GM19239 (cell line): ENCODE results near the gene VIPR2.
"Not testable (repeated sequence)": the region's sequence is repeated elsewhere in the genome, so short reads cannot be mapped to it uniquely, and the experiment has no call there.

Experiments
- DNase-seq: peaks from one replicate; pipeline ENCODE4 v3.0.0; 2011; ENCODE audit warnings: low spot score; ENCODE audit not compliant: insufficient read length
- FAIRE-seq: peaks from 2 replicates; lab custom pipeline; 2011; peaks lifted over from hg19 to GRCh38; lab: Jason Lieb, UNC

The VIPR2 gene

DNA sequence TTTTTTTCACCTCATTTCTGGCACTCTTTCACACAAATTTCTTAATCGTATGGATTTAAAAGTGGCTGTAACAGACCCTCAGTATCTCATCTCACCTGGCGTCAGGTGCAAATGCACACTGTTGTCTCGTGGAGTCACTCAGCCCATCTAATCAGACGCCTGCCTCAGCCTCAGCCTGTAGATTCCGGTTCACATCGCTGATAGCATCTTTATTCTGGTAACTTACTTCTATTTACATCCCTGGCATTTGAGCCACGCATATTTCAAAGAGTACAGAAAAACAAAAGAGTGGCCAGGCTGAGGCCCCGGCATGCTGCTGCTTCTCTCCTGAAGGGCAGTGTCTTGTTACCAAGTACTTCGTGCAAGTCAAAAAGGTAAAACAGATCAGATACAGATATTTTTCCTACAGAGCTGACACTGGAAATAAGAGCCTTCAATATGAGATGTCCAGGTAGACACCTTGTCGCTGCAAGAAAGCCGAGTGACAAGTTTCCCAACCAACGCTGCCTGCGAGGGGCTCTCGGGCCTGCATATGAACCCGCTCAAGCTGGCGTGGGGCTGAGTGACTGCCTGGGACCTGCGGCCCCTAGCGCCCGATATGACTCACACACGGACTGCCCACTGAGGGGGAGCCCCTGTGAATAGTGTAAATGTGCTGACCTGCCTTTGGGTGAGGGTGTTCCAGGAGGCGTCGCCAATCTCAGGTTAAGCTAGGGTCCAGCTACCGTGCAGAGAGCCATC is 4.3 kb downstream of the VIPR2 start:
- no peak for FAIRE-seq

DNA sequence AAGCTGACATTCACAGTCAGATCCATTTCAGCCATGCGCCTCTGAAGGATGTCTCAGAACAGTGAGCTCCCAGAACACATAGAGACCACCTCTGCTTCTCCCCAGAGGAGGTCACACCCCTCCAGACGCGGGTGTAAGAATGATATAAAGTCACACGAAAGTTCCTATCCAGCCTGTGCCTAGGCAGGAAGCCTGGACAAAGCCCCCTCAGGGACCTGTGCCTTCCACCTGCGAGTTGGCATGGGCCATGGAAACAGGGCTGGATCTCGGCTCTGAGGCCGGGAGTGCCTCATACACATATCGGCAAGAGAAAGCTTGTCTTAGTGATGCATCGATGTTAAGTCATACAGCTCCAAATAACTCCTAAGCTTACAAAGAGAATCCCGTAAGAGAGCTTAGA is 5.0 kb downstream of the VIPR2 start:
- no peak for FAIRE-seq
- DNase-seq = no peak

More for the DNA sequence above, 4.3 kb downstream of the VIPR2 start:
- no peak for DNase-seq

DNA sequence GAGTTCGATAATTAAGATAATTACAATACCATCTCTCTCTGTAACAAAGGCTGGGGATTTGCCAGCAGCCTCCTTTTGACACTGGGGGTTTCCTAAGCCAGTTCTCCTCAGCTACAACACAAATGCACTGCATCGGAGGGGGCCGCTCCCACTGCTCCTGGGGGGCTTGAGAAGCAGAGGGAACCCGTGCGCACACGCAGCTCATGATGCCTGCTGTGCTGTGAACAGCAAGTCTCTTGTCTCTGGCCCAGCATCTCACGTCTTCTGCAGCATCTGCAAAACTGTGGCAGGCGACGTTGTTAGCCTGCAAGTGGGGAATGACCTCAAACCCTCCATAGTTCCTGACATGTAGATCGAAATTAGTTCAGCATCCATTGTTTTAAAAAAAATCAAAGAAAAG is 5.5 kb downstream of the VIPR2 start:
- DNase-seq (no peak), FAIRE-seq (no peak)

DNA sequence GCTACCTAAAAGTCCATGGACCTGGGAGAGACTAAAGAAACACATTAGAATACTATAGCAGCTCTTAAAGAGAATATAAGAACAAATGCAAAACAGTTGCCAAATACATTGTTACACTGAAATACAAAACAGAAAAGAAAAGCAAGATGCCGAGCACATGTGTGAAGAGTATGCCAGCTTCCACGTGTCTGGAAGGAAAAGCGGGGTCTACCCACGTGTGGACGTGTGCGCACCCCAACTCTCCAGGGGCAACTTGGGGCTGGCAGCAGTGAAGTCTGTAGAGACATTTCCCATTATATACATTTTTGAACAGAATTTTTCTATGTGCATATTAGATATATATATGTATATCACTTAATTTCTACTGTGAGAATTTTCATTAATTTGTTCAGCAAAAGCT is 6.2 kb downstream of the VIPR2 start:
- DNase-seq = no peak
- FAIRE-seq = no peak

DNA sequence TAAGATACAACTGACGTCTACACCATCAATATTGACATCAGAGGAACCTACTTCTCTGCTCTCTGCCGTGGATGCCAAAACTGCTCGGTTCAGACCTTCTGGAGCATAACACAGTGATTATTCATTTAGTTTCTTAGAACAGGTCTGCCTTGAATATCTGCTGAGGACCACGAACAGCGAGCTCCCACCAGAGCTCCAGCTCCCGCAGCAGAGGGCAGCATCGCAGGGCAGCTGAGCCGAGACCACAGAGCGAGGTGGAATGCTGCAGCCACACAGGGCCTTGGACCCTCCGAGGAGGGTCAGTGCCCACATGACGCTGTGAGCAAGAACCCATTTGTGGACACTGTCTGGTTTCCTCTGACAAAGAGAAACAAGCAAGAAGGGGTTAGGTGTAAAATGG is 6.8 kb downstream of the VIPR2 start:
- DNase-seq (no peak), FAIRE-seq (no peak)

DNA sequence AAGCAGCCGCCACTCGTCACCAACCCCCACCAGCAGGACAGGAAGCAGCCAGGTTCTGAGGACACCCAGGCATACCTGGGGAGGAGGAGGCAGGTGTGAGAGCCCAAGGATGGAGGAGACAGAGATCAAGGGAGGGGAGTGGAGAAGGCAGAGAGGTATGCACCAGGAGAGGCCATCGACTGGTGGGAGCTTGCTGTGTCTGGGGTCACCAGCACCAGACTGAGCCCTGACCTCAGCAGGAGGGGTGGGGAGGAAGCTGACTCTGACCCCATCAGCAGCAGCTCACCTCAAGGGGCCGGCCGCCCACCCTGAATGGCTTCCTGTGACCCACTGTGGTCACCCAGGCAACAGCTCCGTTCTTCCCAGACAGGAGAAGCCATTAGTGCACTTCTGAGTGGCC is 7.8 kb downstream of the VIPR2 start:
- no peak for FAIRE-seq

DNA sequence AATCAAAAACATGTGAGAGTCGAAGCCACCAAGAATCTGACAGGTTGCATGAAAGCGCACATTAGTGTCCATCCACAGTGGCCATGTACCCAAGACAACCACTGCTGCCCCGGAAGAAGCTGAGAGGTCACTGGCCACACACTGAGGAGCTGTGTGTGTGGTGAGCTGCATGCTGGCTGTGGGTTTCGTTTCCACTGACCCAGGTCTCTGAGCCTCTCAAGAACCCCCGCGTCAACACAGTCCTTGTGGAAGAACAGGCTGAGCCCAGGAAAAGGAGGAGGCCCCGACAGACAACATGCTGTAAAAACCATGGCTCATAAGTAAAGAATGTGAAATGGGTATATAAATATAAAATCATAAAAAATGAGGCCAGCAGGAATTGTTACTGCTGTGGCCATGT is 8.2 kb downstream of the VIPR2 start:
- DNase-seq (no peak), FAIRE-seq (no peak)

More for the DNA sequence above, 7.8 kb downstream of the VIPR2 start:
- DNase-seq = no peak

DNA sequence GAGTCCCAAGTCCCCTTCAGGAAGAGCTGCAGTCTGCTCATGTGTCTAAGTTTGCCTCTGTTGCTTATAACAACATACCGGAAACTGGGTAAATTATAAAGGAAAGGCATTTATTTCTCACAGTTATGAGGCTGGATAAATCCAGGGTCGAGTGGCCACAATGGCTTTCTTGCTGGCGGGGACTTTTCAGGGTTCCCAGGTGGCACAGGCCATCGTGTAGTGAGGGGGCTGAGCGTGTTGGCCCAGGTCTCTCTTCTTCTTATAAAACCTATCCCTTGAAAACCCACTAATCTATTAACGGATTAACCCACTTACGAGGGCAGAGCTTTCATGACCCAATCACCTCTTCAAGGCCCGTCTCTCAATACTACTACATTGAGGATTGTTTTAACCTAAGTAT is 8.7 kb downstream of the VIPR2 start:
- no peak for DNase-seq
- FAIRE-seq = no peak

DNA sequence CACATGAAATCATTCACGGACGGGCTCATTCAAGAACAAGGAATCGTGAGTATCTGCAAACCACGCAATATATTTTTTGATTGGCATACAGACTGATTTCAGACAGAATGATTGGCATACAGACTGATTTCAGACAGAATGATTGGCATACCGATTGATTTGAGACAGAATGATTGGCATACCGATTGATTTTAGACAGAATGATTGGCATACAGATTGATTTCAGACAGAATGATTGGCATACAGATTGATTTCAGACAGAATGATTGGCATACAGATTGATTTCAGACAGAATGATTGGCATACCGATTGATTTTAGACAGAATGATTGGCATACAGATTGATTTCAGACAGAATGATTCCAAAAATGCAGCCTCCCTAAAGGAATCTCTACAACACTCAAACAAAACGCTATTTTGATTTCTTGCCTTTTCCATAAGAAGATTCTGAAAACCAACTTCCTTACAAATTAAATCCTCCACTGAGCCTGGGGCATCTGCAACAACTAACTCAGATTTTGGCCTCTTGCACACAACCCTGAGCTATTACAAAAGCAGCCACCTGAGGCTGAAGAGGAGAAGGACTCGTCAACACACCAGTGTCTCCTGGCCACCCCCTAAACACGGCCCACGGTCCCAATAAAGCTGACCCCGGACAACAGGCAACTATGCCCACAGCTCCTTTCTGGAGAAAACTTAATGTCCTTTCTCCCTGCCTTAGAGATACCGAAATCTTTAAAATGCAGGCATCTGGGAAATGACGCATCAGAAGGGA is 11.8 kb downstream of the VIPR2 start:
- not testable (repeated sequence) for FAIRE-seq

DNA sequence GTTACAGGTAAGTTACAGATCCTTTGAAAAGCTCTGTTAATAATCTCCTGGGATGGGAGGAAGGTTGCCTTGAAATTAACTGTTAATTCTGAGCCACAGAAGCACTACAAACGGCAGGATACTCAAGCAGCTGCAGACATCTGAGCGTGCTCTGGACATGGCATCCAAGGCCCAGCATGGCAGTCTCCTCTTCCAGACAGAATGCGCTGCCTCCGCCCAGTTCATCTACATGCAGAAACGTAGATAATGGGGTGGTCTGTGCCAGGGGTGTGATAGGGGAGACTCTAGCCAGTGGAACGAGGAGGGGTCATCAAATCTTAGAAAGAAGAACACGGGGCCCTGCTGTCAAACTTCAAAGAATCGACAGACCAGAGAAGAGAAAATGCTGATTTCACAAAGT is 13.8 kb downstream of the VIPR2 start:
- DNase-seq (no peak), FAIRE-seq (no peak)

More for the DNA sequence above, 11.8 kb downstream of the VIPR2 start:
- DNase-seq = not testable (repeated sequence)

DNA sequence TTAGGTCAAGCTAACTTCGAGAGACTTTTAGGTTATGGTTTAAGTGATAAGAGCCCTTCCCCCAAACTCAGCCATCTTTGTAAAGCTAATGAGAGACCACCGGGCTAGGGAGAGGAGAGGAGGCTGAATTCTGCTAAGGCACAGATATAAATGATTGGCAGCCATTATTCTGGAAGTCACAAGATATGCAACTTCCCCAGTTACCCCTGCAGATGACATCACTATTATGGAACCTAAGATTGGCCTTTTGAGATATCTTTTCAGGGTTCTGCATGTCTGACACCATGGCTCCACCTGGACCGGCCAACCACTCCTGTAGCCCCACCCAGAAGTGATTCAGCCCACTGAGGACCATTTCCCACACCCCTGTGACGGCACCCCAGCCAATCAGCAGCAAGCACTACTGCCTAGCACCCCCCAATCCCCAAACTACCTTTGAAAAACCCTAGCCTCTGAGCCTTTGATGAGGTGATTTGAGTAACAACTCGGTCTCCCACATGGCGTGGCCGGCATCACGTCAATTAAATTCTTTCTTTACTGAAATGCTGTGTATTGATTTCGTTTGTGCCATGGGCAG is 14.4 kb downstream of the VIPR2 start:
- FAIRE-seq (no peak), DNase-seq (no peak)

DNA sequence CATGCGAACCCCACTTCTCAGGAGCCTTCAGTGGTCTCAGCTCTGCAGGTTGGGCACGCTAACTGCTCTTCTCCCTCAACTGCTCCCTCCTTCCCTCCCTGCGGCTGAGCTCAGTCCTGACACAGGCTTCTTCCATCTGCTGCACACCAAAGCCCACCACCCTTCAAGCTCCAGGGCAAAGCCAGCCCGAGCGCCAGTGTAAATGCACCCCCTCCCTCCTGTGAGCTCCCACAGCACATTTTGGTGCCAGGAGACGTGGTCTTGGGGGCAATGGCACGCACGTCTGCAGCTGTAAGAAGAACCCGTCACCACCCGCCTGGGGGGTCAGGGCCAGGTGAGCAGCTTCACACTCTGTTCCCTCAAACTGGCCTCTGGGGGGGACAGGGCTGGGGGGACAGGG is 15.9 kb downstream of the VIPR2 start:
- FAIRE-seq (no peak), DNase-seq (no peak)

DNA sequence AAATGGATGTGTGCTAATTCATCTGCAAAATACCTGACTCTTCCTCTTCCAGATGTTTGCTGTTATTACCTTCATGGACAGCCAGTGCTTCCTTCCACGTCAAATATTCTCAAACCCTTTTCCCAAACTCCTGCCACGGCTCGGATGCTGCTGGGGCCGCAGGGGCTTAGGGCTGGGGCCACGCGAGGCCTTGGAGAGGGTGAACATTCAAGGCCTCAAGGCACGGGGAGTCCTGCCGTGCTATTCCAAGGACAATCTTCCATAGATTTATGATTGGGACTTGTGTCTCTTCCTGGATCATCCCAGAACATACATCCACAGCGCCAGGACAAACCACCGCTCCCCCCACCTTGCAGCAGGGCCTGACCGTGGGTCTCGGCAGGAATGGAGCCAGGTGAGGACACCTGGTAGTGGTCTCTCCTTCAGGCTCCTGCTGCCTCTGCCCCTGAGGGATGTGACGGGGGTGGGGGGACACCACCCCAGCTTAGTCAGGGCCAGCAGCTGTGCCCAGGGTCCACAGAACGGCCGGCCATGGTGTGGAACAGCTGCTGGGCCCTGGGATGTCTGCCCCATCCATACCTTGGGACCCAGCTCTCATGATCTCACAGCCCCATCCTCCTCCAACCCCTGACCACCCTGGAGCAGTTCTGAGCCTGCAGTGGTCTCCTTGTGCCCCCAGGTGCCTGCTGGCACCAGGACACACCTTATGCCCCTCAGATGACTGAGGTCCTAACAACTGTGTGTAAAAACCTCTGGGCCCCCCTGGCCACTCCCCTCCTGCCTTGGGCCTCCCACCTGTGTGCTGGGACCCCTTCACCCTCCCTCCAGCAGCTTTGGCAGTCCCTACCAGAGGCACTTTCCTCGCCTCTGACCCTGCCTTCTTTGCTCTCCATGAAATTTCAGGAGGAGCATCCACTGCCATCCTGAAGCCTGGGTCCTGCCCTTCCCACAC is 16.7 kb downstream of the VIPR2 start:
- FAIRE-seq = no peak
- no peak for DNase-seq

DNA sequence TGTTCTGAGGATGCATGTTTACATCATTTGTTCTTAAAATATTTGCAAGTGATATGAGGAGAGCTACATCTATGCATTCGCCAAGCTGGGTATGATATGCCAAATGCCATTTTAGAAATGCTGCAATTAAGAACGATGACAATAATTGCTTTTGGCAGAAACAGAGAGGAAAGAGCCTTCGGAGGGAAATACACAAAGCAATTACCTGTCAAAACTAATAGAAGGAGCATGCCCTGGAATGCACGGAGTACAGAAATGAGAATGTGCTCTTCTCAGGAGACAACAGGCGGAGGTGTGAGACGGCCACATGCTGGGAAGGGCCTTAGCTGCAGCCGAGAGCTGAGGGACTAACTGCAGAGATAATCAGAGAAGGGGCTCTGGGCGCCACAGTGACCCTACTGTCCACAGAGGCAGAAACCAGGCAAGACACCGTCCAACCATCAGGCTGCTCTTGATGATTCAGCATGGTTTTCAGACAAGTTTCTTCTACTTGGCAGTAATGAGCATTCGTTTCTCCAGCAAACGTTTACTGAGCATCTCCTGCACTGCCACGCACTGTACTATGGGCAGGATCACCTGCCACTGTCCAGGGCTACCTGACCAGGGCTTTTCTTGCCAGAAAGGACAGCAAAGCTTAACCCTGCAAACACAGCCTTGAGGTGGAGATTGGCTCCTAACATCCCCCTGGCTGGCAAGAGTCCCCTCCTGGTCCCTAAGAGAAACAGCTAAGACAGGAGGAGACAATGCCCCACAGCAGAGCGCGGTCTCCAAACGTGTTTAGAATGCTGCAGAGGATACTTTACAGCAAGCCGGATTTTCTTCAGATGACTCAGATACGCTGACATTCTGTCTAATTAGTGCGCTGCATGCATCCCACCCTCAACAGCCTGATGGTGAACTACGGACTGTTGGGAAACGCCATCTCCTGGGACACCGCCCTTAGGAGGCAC is 18.1 kb downstream of the VIPR2 start:
- no peak for FAIRE-seq

DNA sequence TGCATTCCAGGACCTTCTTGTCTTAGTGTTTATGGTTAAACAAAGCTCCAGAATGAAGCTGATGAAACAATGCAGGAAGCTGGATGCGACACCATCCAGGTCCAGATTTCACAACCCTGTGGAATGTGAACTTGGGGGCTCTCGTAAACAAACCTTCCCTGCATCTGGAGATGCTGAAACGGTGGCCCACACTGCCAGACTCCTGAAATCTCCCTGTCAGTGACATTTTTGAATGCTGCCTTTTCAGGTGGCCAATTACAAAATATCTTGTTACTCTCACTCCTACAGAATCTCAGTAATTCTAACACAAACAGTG is 18.8 kb downstream of the VIPR2 start:
- no peak for FAIRE-seq
- no peak for DNase-seq

More for the DNA sequence above, 18.1 kb downstream of the VIPR2 start:
- DNase-seq = no peak

DNA sequence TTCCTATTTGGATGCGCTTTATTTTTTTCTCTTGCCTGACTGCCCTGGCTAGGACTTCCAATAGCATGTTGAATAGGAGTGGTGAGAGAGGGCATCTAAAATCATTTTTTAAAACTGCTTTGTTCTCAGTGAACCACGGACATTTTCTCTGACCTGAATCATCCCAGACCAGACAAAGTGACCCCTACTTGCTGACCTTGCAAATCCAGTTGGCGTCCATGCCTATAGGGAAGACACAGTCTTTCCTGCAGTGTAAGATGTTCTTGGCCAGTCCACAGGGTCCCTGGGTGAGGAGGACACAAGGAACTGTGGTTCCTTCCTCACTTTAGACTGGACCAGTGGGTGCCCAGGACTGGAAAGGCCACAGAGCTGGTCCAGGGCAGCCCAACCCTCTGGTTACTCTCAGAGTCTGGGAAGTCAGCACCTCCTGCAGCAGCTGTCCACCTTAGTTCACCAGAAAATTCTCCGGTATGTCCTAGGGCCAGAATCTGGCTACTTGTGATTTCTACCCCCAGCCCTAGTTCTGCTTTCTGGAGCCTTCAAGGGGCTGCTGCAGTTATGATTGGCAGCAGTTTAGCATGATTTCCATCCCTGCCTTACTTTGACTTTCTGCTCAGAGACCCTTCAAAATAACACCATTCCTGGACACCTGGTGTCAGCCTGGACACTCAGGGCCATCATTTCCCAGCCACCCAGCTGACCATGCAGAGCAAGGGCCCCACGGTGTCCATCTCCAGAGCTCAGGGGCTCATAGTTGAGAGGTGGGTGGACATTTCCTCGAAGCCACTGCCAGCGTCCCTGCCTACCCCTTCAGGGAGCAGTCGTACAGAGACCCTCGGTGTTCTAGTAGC is 19.3 kb downstream of the VIPR2 start:
- no peak for FAIRE-seq
- DNase-seq = no peak

DNA sequence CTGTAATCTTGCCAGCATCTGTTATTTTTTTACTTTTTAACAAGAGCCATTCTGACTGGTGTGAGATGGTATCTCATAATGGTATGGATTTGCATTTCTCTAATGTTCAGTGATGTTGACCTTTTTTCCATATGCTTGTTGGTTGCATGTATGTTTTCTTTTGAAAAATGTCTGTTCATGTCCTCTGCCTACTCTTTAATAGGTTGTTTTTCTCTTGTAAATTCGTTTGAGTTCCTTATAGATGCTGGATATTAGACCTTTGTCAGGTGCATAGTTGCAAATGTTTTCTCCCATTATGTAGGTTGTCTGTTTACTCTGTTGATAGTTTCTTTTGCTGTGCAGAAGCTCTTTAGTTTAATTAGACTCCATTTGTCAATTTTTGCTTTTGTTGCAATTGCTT is 20.9 kb downstream of the VIPR2 start:
- DNase-seq, FAIRE-seq: not testable (repeated sequence)

DNA sequence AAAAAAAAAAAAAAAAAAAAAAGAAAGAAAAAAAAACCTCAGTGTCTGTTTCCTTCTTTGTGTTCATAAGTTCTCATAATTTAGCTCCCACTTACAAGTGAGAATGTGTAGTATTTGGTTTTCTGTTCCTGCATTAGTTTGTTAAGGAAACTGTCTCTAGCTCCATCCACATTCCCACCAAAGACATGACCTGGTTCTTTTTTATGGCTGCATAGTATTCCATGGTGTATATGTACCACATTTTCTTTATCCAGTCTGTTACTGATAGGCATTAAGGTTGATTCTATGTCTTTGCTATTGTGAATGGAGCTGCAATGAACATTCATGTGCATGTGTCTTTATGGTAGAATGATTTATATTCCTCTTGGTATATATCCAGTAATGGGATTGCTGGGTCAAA is 21.4 kb downstream of the VIPR2 start:
- not testable (repeated sequence) for DNase-seq, FAIRE-seq
